Fibroblast of lung (primary cell): ENCODE data around the gene PACRG. TPM values are rescaled to one million over a fixed set of nuclear protein-coding genes. Genes with fewer than 3 reads are reported as not detected.
A peak's percentile ranks its signal among the peaks of the same experiment; 100 is the strongest.

Experiments
- DNase-seq, 2 donors: peaks; one replicate each; pipeline versions ENCODE4 v3.0.0 to v3.0.0-alpha.2; 2010; ENCODE audit warnings: low read depth in 2 of 2
- H2AFZ ChIP-seq: 2 replicates; pipeline ENCODE4 v1.5.1; 2012; ENCODE audit warnings: low read length, control low read depth, inconsistent platforms
- H3K27ac ChIP-seq: 2 replicates; pipeline ENCODE4 v1.5.1; 2011; ENCODE audit warnings: low read length, control low read depth; ENCODE audit not compliant: insufficient read depth
- H3K27me3 ChIP-seq: 2 replicates; pipeline ENCODE4 v1.5.1; 2011; ENCODE audit warnings: mild to moderate bottlenecking, low read length; ENCODE audit not compliant: control insufficient read depth, insufficient read depth
- H3K36me3 ChIP-seq: 2 replicates; pipeline ENCODE4 v1.5.1; 2011; ENCODE audit warnings: low read length; ENCODE audit not compliant: control insufficient read depth, insufficient read depth
- H3K4me1 ChIP-seq: 2 replicates; pipeline ENCODE4 v1.5.1; 2011; ENCODE audit warnings: low read length; ENCODE audit not compliant: control insufficient read depth, insufficient read depth; ENCODE audit errors: extremely low read depth
- H3K4me2 ChIP-seq: 2 replicates; pipeline ENCODE4 v1.5.1; 2011; ENCODE audit warnings: low read length, control low read depth; ENCODE audit not compliant: insufficient read depth; ENCODE audit errors: extremely low read depth
- H3K4me3 ChIP-seq, 4 experiments: fragments of 200-600 bp in 1 of 4; sonication (generic) in 1 of 4; replicated peaks in 1 of 4; 2 replicates each; pipeline ENCODE4 v1.5.1; 2011 to 2016; ENCODE audit warnings: low read length in 4 of 4, low read depth in 3 of 4, mild to moderate bottlenecking in 3 of 4, control low read depth in 2 of 4, inconsistent platforms in 1 of 4, mixed read lengths in 1 of 4; ENCODE audit not compliant: insufficient read depth in 1 of 4; ENCODE audit errors: control extremely low read depth in 1 of 4
- H3K79me2 ChIP-seq: 2 replicates; pipeline ENCODE4 v1.5.1; 2012; ENCODE audit warnings: mild to moderate bottlenecking, low read length, inconsistent platforms; ENCODE audit not compliant: control insufficient read depth, insufficient read depth
- H3K9ac ChIP-seq: 2 replicates; pipeline ENCODE4 v1.5.1; 2011; ENCODE audit warnings: mild to moderate bottlenecking, low read length, control low read depth; ENCODE audit not compliant: insufficient read depth
- H3K9me3 ChIP-seq: 2 replicates; pipeline ENCODE4 v1.5.1; 2012; ENCODE audit warnings: low read depth, low read length; ENCODE audit not compliant: control insufficient read depth, insufficient read depth
- H4K20me1 ChIP-seq: 2 replicates; pipeline ENCODE4 v1.5.1; 2011; ENCODE audit warnings: low read length; ENCODE audit not compliant: control insufficient read depth, insufficient read depth; ENCODE audit errors: extremely low read depth
- EZH2 ChIP-seq: IDR thresholded peaks from 2 replicates; pipeline ENCODE4 v1.5.1; 2012; ENCODE audit warnings: low read length, control low read depth, mild to moderate bottlenecking; ENCODE audit errors: missing control alignments
- polyA plus RNA-seq, 2 donors: library from polyadenylated mRNA; depleted of rRNA in 1 of 2; stranded (reverse) in 1 of 2; unstranded in 1 of 2; fragments of >200 nt; gene quantifications; 2 replicates each; pipeline ENCODE4 v1.2.1, GENCODE V29; 2011 to 2012; ENCODE audit warnings: missing spikeins in 1 of 2
- total RNA-seq: library from RNA; depleted of rRNA; stranded (reverse); fragments of >200 nt; gene quantifications from 2 replicates; pipeline ENCODE4 v1.2.1, GENCODE V29; 2014
- TF ChIP-seq, protein P1 (sequence below), 2 donors: IDR thresholded peaks in 1 of 2; conservative IDR thresholded peaks in 1 of 2; 1 replicate in 1 of 2; 2 replicates in 1 of 2; pipeline ENCODE4 v1.5.1; 2011 to 2012; ENCODE audit warnings: low read length in 2 of 2, control low read depth in 1 of 2, inconsistent platforms in 1 of 2, low read depth in 1 of 2, mild to moderate bottlenecking in 1 of 2

The PACRG gene
- total and polyA plus RNA-seq, 2 donors (not counting 1 experiment from before 2014, with no cell fraction given): 0.30 to 0.66 TPM

DNA sequence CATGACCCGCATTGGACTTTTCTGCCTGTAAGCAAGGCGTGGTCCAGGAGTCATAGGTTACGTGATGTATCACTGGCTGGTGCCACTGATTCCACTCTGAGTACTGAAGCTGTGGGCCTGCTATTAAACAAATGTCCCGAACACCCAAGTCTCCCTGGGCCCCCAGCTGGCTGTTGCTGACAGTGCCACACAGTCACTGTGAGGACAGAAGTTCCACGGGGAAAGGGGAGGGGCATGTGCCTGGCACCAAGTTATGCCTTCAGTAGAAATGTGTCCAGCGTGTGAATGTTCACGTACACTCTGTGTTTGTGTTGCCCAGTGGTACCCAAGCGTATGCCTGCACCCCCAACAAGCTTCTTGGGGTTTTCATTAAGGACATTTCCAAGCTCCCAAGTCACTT lies 515.3 kb downstream of the PACRG start:
- H3K79me2 ChIP-seq: no peaks in the 10 kb centered on the region
- no peaks in the 10 kb centered on the region for H3K4me1 ChIP-seq
- no peak overlapping the region for H2AFZ ChIP-seq
- DNase-seq: no peak
- H3K4me2 ChIP-seq: no peak overlapping the region
- no peak overlapping the region for H3K9ac ChIP-seq
- H4K20me1 ChIP-seq: no peaks in the 10 kb centered on the region
- H3K36me3 ChIP-seq: no peaks in the 10 kb centered on the region
- no peak overlapping the region for H3K4me3 ChIP-seq
- no peaks in the 10 kb centered on the region for H3K27me3 ChIP-seq
- H3K9me3 ChIP-seq: no peaks in the 10 kb centered on the region
- no peak overlapping the region for H3K27ac ChIP-seq
- TF ChIP-seq, protein P1, sequence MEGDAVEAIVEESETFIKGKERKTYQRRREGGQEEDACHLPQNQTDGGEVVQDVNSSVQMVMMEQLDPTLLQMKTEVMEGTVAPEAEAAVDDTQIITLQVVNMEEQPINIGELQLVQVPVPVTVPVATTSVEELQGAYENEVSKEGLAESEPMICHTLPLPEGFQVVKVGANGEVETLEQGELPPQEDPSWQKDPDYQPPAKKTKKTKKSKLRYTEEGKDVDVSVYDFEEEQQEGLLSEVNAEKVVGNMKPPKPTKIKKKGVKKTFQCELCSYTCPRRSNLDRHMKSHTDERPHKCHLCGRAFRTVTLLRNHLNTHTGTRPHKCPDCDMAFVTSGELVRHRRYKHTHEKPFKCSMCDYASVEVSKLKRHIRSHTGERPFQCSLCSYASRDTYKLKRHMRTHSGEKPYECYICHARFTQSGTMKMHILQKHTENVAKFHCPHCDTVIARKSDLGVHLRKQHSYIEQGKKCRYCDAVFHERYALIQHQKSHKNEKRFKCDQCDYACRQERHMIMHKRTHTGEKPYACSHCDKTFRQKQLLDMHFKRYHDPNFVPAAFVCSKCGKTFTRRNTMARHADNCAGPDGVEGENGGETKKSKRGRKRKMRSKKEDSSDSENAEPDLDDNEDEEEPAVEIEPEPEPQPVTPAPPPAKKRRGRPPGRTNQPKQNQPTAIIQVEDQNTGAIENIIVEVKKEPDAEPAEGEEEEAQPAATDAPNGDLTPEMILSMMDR (conservative IDR thresholded peaks at IDR 0.05 in 1 of 2, IDR thresholded peaks at IDR 0.05 in 1 of 2; ENCODE audit: low read depth in 1 of 2, low read length in 2 of 2): no peak
- TF ChIP-seq EZH2: no peak

DNA sequence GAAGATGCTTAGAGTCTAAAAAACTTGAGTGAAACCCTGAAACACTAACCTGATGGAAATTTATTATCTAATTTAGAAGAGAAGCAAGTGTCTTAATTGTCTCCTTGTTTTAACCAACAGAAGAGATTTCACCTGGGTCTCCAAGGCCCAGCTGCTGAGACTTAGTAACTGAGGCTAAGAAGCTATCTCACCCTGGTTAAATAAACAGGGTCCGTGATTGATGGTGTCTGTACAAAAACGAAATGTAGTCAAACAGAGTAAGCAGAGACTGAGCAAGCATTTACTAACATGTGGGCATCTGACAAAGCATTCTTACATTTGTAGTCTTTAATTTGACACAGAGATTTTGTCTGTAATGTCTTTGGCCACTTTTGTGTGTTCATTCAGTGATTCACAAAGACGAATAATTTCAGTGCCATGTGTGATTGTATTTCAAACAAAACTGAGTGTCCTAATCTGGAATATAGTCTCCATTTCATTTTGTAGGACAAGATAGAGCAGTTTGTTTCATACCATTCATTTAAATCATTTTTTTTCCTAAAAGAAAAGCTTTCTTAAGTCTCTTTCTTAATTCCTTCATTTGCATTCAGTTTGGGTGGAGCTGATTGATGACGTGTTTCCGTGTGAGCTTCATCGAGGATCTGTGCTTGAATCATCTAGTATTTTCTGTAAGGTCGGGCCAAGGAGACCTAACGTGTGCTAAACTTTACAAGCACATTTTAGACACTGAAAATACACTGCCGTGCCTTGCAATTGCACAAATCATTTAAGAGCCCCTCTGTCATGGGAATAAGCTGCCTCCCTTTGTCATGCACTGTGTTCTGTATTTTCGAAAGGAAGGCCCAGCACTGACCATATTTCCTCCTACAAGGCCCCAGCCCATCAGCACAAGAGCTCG lies 516.2 kb downstream of the PACRG start:
- no peaks in the 10 kb centered on the region for H3K79me2 ChIP-seq
- H3K36me3 ChIP-seq: no peaks in the 10 kb centered on the region
- TF ChIP-seq EZH2: no peak
- TF ChIP-seq, protein P1 (conservative IDR thresholded peaks at IDR 0.05 in 1 of 2, IDR thresholded peaks at IDR 0.05 in 1 of 2; ENCODE audit: low read depth in 1 of 2, low read length in 2 of 2): no peak
- no peaks in the 10 kb centered on the region for H4K20me1 ChIP-seq
- H3K27me3 ChIP-seq: no peaks in the 10 kb centered on the region
- H2AFZ ChIP-seq: no peak overlapping the region
- no peak overlapping the region for H3K4me2 ChIP-seq
- DNase-seq: peak in 1 of 2 donors; percentile 38
- no peaks in the 10 kb centered on the region for H3K4me1 ChIP-seq
- H3K27ac ChIP-seq: no peak overlapping the region
- H3K4me3 ChIP-seq: no peak overlapping the region
- no peak overlapping the region for H3K9ac ChIP-seq
- no peaks in the 10 kb centered on the region for H3K9me3 ChIP-seq

DNA sequence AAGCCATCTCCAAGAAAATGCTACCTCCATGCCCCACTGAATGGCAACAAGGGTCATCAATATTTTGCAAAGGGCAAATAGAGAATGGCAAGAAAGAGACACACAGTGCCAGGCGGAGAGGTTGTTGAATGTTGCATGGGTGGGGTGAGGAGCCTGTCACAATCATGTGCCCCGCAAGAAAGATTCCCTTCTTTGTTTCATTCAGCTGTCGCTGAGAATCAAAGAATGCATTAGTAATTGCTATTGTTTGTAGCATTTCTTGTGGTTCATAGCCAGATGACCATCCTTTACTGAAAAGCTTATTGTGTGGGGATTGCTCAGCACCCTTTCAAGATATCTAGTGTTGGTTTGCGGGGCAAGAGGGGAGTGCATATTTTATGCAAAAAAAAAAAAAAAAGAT lies 520.3 kb downstream of the PACRG start:
- Histone ChIP-seq H3K4me2 (no peak overlapping the region), H3K4me3 (no peak overlapping the region), H3K9ac (no peak overlapping the region), H2AFZ (no peak overlapping the region), H3K9me3 (no peaks in the 10 kb centered on the region), H3K27ac (no peak overlapping the region), H4K20me1 (no peaks in the 10 kb centered on the region), H3K79me2 (no peaks in the 10 kb centered on the region), H3K4me1 (no peaks in the 10 kb centered on the region), H3K36me3 (no peaks in the 10 kb centered on the region), H3K27me3 (no peaks in the 10 kb centered on the region)
- DNase-seq: no peak
- TF ChIP-seq, protein P1 (conservative IDR thresholded peaks at IDR 0.05 in 1 of 2, IDR thresholded peaks at IDR 0.05 in 1 of 2; ENCODE audit: low read depth in 1 of 2, low read length in 2 of 2): no peak
- TF ChIP-seq EZH2: no peak
